SU-DHL-6 (cell line): ENCODE results near the gene CLMP.

Experiments
- H2AFZ ChIP-seq: fragments of 200-600 bp; sonication (generic); 2 replicates; pipeline ENCODE4 v1.6.1; 2014; ENCODE audit warnings: low read depth, mild to moderate bottlenecking, moderate library complexity, mixed read lengths, antibody characterized with exemption, low read length; ENCODE audit not compliant: severe bottlenecking
- H3F3A ChIP-seq: fragments of 200-600 bp; shearing (Covaris generic); 2 replicates; pipeline ENCODE4 v1.6.0; 2016; ENCODE audit warnings: antibody characterized with exemption, mild to moderate bottlenecking; ENCODE audit not compliant: insufficient read depth
- H3K27ac ChIP-seq: fragments of 200-600 bp; sonication (generic); 2 replicates; pipeline ENCODE4 v1.5.1; 2016; ENCODE audit warnings: low read depth, mild to moderate bottlenecking, low read length, moderate library complexity, mixed read lengths
- H3K27me3 ChIP-seq: fragments of 200-600 bp; sonication (generic), shearing (Covaris generic); 2 replicates; pipeline ENCODE4 v1.6.0; 2014; ENCODE audit warnings: mild to moderate bottlenecking, low read length
- H3K36me3 ChIP-seq: fragments of 200-600 bp; sonication (generic); 2 replicates; pipeline ENCODE4 v1.6.1; 2014; ENCODE audit warnings: mild to moderate bottlenecking, low read length, mixed read lengths
- H3K4me2 ChIP-seq: fragments of 300-600, 200-600 bp; shearing (Covaris generic), sonication (generic); 2 replicates; pipeline ENCODE4 v1.6.0; 2014; ENCODE audit warnings: low read length, low read depth, mild to moderate bottlenecking; ENCODE audit not compliant: poor library complexity, severe bottlenecking
- H3K4me3 ChIP-seq: fragments of 200-600 bp; sonication (generic); 2 replicates; pipeline ENCODE4 v1.5.1; 2014; ENCODE audit warnings: antibody characterized with exemption, low read length, mild to moderate bottlenecking, mixed read lengths; ENCODE audit not compliant: insufficient read depth, poor library complexity, severe bottlenecking
- H3K79me2 ChIP-seq: fragments of 200-600 bp; sonication (generic); 2 replicates; pipeline ENCODE4 v1.6.1; 2014; ENCODE audit warnings: mild to moderate bottlenecking, low read length, moderate library complexity; ENCODE audit not compliant: insufficient read depth
- H3K9ac ChIP-seq: fragments of 200-600 bp; sonication (generic); 2 replicates; pipeline ENCODE4 v1.7.0; 2014; ENCODE audit warnings: mild to moderate bottlenecking, low read length
- H3K9me2 ChIP-seq: fragments of 200-600 bp; sonication (generic); replicated peaks from 2 replicates; pipeline ENCODE4 v1.6.1; 2014; ENCODE audit warnings: low read length; ENCODE audit not compliant: insufficient read depth
- H3K9me3 ChIP-seq: fragments of 200-600 bp; sonication (generic); 2 replicates; pipeline ENCODE4 v1.6.1; 2014; ENCODE audit warnings: low read length, mixed read lengths; ENCODE audit not compliant: insufficient read depth
- H4K20me1 ChIP-seq: fragments of 200-600 bp; sonication (generic); 2 replicates; pipeline ENCODE4 v1.6.1; 2014; ENCODE audit warnings: low read depth, mild to moderate bottlenecking, antibody characterized with exemption, low read length, moderate library complexity, mixed read lengths
- CTCF ChIP-seq: fragments of 200-600 bp; sonication (generic); IDR thresholded peaks from one replicate; pipeline ENCODE4 v1.5.1; 2017; ENCODE audit warnings: antibody characterized with exemption, mild to moderate bottlenecking, low read length, moderate library complexity; ENCODE audit not compliant: insufficient read depth, poor library complexity, severe bottlenecking
- EZH2phosphoT487 ChIP-seq: fragments of 200-600 bp; sonication (generic), shearing (Covaris generic); conservative IDR thresholded peaks from 2 replicates; pipeline ENCODE4 v1.6.1; 2018; ENCODE audit warnings: mild to moderate bottlenecking, antibody characterized with exemption, low read length, moderate library complexity, mixed read lengths

CLMP gene

GRCh38 chr11:123057661-123058305 lies 137.3 kb downstream of the CLMP start:
- Histone ChIP-seq H3K27me3 (no peaks in the 10 kb centered on the region), H3K9me2 (no peaks in the 10 kb centered on the region), H3K9me3 (no peaks in the 10 kb centered on the region), H4K20me1 (peaks cover 46% of the 10 kb centered on the region), H3K4me2 (no peak overlapping the region), H3K79me2 (peaks cover 24% of the 10 kb centered on the region), H3K4me3 (no peak overlapping the region), H3F3A (peaks cover 91% of the 10 kb centered on the region), H2AFZ (no peak overlapping the region), H3K9ac (no peak overlapping the region), H3K36me3 (peaks cover 60% of the 10 kb centered on the region), H3K27ac (no peak overlapping the region)
- TF ChIP-seq EZH2phosphoT487 (no peak), CTCF (no peak)

GRCh38 chr11:123056835-123057491 lies 138.1 kb downstream of the CLMP start:
- H3K4me3 ChIP-seq = no peak overlapping the region
- H3K4me2 ChIP-seq = no peak overlapping the region
- no peak for TF ChIP-seq EZH2phosphoT487
- no peak for TF ChIP-seq CTCF
- H2AFZ ChIP-seq = no peak overlapping the region
- peaks cover 99% of the 10 kb centered on the region for H3F3A ChIP-seq
- H3K9ac ChIP-seq = no peak overlapping the region
- H3K9me3 ChIP-seq = no peaks in the 10 kb centered on the region
- H3K27me3 ChIP-seq = no peaks in the 10 kb centered on the region
- peak overlapping the region; percentile 37 for H3K27ac ChIP-seq
- H3K79me2 ChIP-seq = peaks cover 24% of the 10 kb centered on the region
- H3K9me2 ChIP-seq = no peaks in the 10 kb centered on the region
- peaks cover 46% of the 10 kb centered on the region for H4K20me1 ChIP-seq
- peaks cover 60% of the 10 kb centered on the region for H3K36me3 ChIP-seq

- H3K27ac ChIP-seq = peak overlapping the region; percentile 37; the same call in 1 of the 2 replicates
- no peak overlapping the region for H2AFZ ChIP-seq
- TF ChIP-seq CTCF (no peak), EZH2phosphoT487 (no peak)
- H3K4me3 ChIP-seq = no peak overlapping the region
- H3K27me3 ChIP-seq = no peaks in the 10 kb centered on the region
- H3K36me3 ChIP-seq = peaks cover 45% of the 10 kb centered on the region
- no peaks in the 10 kb centered on the region for H3K9me3 ChIP-seq
- H3F3A ChIP-seq = peaks cover 86% of the 10 kb centered on the region
- no peaks in the 10 kb centered on the region for H3K9me2 ChIP-seq
- H4K20me1 ChIP-seq = peaks cover 37% of the 10 kb centered on the region
- H3K9ac ChIP-seq = no peak overlapping the region
- no peak overlapping the region for H3K4me2 ChIP-seq
- H3K79me2 ChIP-seq = peaks cover 9% of the 10 kb centered on the region
These were observed 139.7 kb downstream of the CLMP start for GRCh38 chr11:123055191-123055901.
